Loucy (cell line): ENCODE data around the gene FAM83D.

Experiments
- H2AFZ ChIP-seq: fragments of 200-600 bp; sonication (generic); 2 replicates; pipeline ENCODE4 v1.6.0; 2016; ENCODE audit warnings: antibody characterized with exemption, mild to moderate bottlenecking, low read length, moderate library complexity
- H3F3A ChIP-seq: fragments of 200-600 bp; 2 replicates; pipeline ENCODE4 v1.6.0; 2016; ENCODE audit warnings: antibody characterized with exemption, low read depth, mild to moderate bottlenecking
- H3K27me3 ChIP-seq: fragments of 200-600 bp; sonication (generic); 2 replicates; pipeline ENCODE4 v1.6.1; 2014; ENCODE audit warnings: low read length, mild to moderate bottlenecking; ENCODE audit not compliant: insufficient read depth, poor library complexity, severe bottlenecking
- H3K36me3 ChIP-seq: fragments of 200-600 bp; sonication (generic); 2 replicates; pipeline ENCODE4 v1.6.1; 2016; ENCODE audit warnings: low read length; ENCODE audit not compliant: insufficient read depth
- H3K4me1 ChIP-seq: fragments of 200-600 bp; sonication (generic); 2 replicates; pipeline ENCODE4 v1.5.1; 2014; ENCODE audit warnings: low read length, mild to moderate bottlenecking; ENCODE audit not compliant: insufficient read depth, poor library complexity, severe bottlenecking
- H3K4me2 ChIP-seq: fragments of 200-600 bp; sonication (generic); 2 replicates; pipeline ENCODE4 v1.6.0; 2014; ENCODE audit warnings: antibody characterized with exemption, low read length, low read depth, mild to moderate bottlenecking; ENCODE audit not compliant: poor library complexity, severe bottlenecking
- H3K4me3 ChIP-seq: fragments of 200-600 bp; sonication (generic); 2 replicates; pipeline ENCODE4 v1.5.1; 2014; ENCODE audit warnings: low read length, mild to moderate bottlenecking, mixed read lengths; ENCODE audit not compliant: poor library complexity, severe bottlenecking
- H3K79me2 ChIP-seq: fragments of 200-600 bp; sonication (generic); 2 replicates; pipeline ENCODE4 v1.6.1; 2014; ENCODE audit warnings: low read length; ENCODE audit not compliant: insufficient read depth
- H3K9ac ChIP-seq: fragments of 200-600 bp; sonication (generic); 2 replicates; pipeline ENCODE4 v1.6.0; 2014; ENCODE audit warnings: mild to moderate bottlenecking, low read depth, low read length, moderate library complexity; ENCODE audit not compliant: poor library complexity, severe bottlenecking
- H3K9me2 ChIP-seq: fragments of 200-600 bp; sonication (generic); replicated peaks from 2 replicates; pipeline ENCODE4 v1.6.1; 2016; ENCODE audit warnings: low read depth, low read length, mixed read lengths
- H3K9me3 ChIP-seq: fragments of 200-600 bp; sonication (generic); 2 replicates; pipeline ENCODE4 v1.6.1; 2014; ENCODE audit warnings: mild to moderate bottlenecking, antibody characterized with exemption, low read length, low read depth; ENCODE audit not compliant: insufficient read depth
- H4K20me1 ChIP-seq: fragments of 200-600 bp; sonication (generic); 2 replicates; pipeline ENCODE4 v1.6.0; 2014; ENCODE audit warnings: antibody characterized with exemption, low read length, mild to moderate bottlenecking; ENCODE audit not compliant: insufficient read depth, poor library complexity, severe bottlenecking
- EZH2phosphoT487 ChIP-seq: fragments of 200-600 bp; IDR thresholded peaks from 2 replicates; pipeline ENCODE4 v1.6.1; 2018; ENCODE audit warnings: antibody characterized with exemption, mild to moderate bottlenecking, moderate library complexity, borderline replicate concordance
- TF ChIP-seq, protein P1 (sequence below): fragments of 200-600 bp; sonication (generic); conservative IDR thresholded peaks from 2 replicates; pipeline ENCODE4 v1.5.1; 2014; ENCODE audit warnings: mild to moderate bottlenecking, antibody characterized with exemption, low read length

FAM83D gene

DNA sequence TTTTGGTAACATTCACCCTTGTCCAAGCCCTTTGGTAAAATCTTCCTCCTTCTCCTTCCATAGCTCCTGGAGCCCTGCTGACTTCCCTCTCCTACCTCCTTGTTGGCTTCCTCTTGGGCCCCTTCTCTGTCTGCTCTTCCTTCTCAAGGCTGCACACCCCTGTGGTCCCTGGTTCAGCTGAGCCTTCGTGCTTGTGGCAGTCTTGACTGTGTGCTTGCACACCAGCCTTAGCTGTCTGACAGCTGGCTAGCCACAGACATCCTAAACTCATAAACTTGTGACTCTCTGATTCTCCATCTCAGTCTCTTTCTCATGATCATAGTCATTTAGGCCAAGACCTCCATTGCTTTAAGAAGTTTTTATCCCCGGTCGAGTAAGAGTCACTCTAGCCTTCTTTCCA, 73.0 kb downstream of the FAM83D start:
- Histone ChIP-seq H3K9ac (no peak overlapping the region), H3K9me3 (no peaks in the 10 kb centered on the region), H3K9me2 (no peaks in the 10 kb centered on the region), H3K79me2 (no peaks in the 10 kb centered on the region), H3K36me3 (peaks cover 51% of the 10 kb centered on the region; the same call in 1 of the 2 replicates), H3F3A (no peaks in the 10 kb centered on the region), H3K4me3 (no peak overlapping the region), H4K20me1 (no peaks in the 10 kb centered on the region), H2AFZ (no peak overlapping the region), H3K27me3 (no peaks in the 10 kb centered on the region), H3K4me2 (peak overlapping the region; percentile 4), H3K4me1 (peaks cover 24% of the 10 kb centered on the region)
- TF ChIP-seq EZH2phosphoT487: no peak
- TF ChIP-seq, protein P1, sequence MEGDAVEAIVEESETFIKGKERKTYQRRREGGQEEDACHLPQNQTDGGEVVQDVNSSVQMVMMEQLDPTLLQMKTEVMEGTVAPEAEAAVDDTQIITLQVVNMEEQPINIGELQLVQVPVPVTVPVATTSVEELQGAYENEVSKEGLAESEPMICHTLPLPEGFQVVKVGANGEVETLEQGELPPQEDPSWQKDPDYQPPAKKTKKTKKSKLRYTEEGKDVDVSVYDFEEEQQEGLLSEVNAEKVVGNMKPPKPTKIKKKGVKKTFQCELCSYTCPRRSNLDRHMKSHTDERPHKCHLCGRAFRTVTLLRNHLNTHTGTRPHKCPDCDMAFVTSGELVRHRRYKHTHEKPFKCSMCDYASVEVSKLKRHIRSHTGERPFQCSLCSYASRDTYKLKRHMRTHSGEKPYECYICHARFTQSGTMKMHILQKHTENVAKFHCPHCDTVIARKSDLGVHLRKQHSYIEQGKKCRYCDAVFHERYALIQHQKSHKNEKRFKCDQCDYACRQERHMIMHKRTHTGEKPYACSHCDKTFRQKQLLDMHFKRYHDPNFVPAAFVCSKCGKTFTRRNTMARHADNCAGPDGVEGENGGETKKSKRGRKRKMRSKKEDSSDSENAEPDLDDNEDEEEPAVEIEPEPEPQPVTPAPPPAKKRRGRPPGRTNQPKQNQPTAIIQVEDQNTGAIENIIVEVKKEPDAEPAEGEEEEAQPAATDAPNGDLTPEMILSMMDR: no peak

DNA sequence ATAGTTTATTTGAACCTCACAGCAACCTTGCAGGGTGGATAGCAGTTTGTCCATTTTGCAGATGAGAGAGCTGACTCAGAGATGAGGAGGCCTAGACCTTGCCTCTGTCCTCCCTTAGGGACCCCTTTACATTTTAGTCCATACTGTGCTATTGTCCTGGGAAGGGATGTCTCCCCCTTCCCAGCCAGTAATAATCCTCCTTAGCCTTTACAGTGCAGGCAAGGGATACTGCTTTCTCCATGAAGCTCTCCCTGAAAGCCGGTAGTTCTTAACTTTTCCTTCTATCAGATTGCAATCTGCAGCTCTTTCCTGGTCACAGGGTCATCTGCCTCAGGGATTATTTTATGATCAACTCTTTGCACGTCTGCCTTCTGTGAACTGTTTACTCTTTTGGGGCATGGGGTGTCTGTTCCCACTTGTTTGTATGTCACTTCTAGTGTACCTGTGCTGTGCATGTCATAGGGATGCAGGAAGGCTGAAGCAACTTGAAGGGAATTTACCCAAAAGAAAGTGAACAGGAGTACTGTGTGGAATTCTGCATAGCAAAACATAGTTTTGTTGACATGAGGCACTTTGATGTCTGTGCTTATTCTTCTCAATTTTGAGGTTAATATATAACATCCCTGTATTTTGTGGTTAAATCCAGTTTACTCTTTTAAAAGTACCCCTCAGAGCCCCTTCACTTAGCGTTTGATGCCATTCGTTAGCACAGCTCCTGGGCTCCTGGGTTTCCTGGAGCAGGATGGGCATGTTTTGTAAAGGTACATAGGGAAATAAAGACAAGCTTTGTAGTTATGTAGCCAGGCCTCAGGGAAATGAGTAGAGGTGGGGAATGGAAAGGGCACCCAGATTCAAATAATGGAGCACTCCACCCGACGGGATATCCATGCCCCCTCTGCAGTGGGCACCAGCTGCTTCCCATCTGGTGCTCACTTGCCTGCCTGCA, 74.0 kb downstream of the FAM83D start:
- Histone ChIP-seq H3F3A (no peaks in the 10 kb centered on the region), H3K4me1 (peaks cover 24% of the 10 kb centered on the region), H3K4me3 (no peak overlapping the region), H3K27me3 (no peaks in the 10 kb centered on the region), H3K36me3 (peaks cover 51% of the 10 kb centered on the region; the same call in 1 of the 2 replicates), H2AFZ (no peak overlapping the region), H4K20me1 (no peaks in the 10 kb centered on the region), H3K9me2 (no peaks in the 10 kb centered on the region), H3K4me2 (no peak overlapping the region), H3K79me2 (no peaks in the 10 kb centered on the region), H3K9me3 (no peaks in the 10 kb centered on the region), H3K9ac (no peak overlapping the region)
- TF ChIP-seq EZH2phosphoT487: no peak
- TF ChIP-seq, protein P1: no peak
